Aorta (tissue), 5 donors: ENCODE data around the gene POLDIP2. TPM values are rescaled to one million over a fixed set of nuclear protein-coding genes. Genes with fewer than 3 reads are reported as not detected.

ENCODE experiments used
- ATAC-seq: fragments of 200-7000 bp; cut with Tn5 transposase; one replicate; pipeline ENCODE4 v1.9.1; 2022; ENCODE audit warnings: moderate library complexity; ENCODE audit not compliant: low FRiP score
- DNase-seq, 2 donors: peaks; one replicate each; pipeline ENCODE4 v3.0.0-alpha.2; 2020
- H3K27ac ChIP-seq, 2 donors: one replicate each; pipeline ENCODE4 v1.5.1; 2013; ENCODE audit warnings: low read length in 2 of 2, mild to moderate bottlenecking in 2 of 2, moderate library complexity in 2 of 2, control low read depth in 1 of 2, inconsistent platforms in 1 of 2, low read depth in 1 of 2
- H3K27me3 ChIP-seq, 2 donors: one replicate each; pipeline ENCODE4 v1.6.1; 2013; ENCODE audit warnings: control low read depth in 1 of 2, low read length in 1 of 2, mild to moderate bottlenecking in 1 of 2, moderate library complexity in 1 of 2; ENCODE audit not compliant: insufficient read depth in 2 of 2, control insufficient read depth in 1 of 2
- H3K36me3 ChIP-seq, 2 donors: one replicate each; pipeline ENCODE4 v1.6.1; 2013; ENCODE audit warnings: control low read depth in 1 of 2, low read length in 1 of 2, mild to moderate bottlenecking in 1 of 2; ENCODE audit not compliant: insufficient read depth in 2 of 2, control insufficient read depth in 1 of 2
- H3K4me1 ChIP-seq, 2 donors: one replicate each; pipeline ENCODE4 v1.6.1; 2013; ENCODE audit warnings: low read length in 2 of 2, control low read depth in 1 of 2, mild to moderate bottlenecking in 1 of 2, moderate library complexity in 1 of 2; ENCODE audit not compliant: insufficient read depth in 2 of 2, control insufficient read depth in 1 of 2
- H3K4me3 ChIP-seq, 2 donors: one replicate each; pipeline ENCODE4 v1.5.1; 2013; ENCODE audit warnings: low read length in 2 of 2, control low read depth in 1 of 2, mild to moderate bottlenecking in 1 of 2
- H3K9me3 ChIP-seq: one replicate; pipeline ENCODE4 v1.6.1; 2013; ENCODE audit warnings: mild to moderate bottlenecking, low read length; ENCODE audit not compliant: control insufficient read depth
- WGBS, 2 donors: extraction: QIAGEN DNeasy Blood & Tissue Kit; methylation state at CpG; one replicate each; pipeline ENCODE4 v1.1.7; 2013; 5-methylcytosine and 5-hydroxymethylcytosine counted together
- intact Hi-C, 2 donors: fragments of 100-400 bp; cut with DNase I; formaldehyde crosslinking; loops; one replicate each; pipeline versions ENCODE4 v1.14.2 to v1.15.0; 2022
- polyA plus RNA-seq, 2 donors: library from polyadenylated mRNA; stranded (reverse); fragments of 200-250 nt; gene quantifications; one replicate each; pipeline ENCODE4 v1.2.3, GENCODE V29; 2013
- total RNA-seq, 2 donors: library from RNA; stranded (reverse); fragmentation: NEBNext Ultra II Directional; extraction: Animal tissue kit (Norgen Biotek cat#: 25700); gene quantifications; one replicate each; pipeline ENCODE4 v1.2.1, GENCODE V29; 2021
- donor health status: healthy with polysubstance abuse.
- donor health status: Bipolar disorder and iron deficiency.
- donor health status: DM: no; HTN: no; CAD: no.
- donor health status: DM: no; HTN: no; CAD: no.
- donor health status: DM: yes; HTN: yes; CAD: no.

Gene POLDIP2
- total and polyA plus RNA-seq, 4 donors, result 36.6 to 42.5 (median 40.8) TPM

- DNase-seq, result no peak
- peak overlapping the region; percentile 73 to 91 for H3K27ac ChIP-seq
Measured at GRCh38 chr17:28345419-28346198, 11.7 kb downstream of the POLDIP2 start.

DNA sequence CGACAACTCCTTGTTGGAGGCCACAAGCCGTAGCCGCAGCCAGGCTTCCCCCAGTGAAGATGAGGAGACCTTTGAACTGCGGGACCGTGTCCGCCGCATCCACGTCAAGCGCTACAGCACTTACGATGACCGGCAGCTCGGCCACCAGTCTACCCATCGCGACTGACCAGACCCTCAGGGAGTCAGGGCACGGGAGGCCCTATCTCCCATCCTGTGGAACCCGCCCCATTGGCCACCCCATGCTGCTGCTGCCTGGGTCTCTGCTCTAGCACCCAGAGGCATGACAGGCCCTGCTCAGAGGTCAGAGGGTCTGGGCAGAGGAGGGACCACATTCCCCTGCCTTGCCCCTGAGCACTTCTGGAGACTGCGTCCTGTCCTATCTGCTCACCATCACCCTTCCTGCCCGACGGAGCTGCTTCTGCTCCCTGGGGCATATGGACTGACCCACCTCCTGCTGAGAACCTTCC is 12.9 kb downstream of the POLDIP2 start:
- intact Hi-C loops, result no loop called here
- Histone ChIP-seq H3K27me3 (no peaks in the 10 kb centered on the region), H3K4me1 (peaks cover 3 to 4% of the 10 kb centered on the region in 2 donors), H3K4me3 (no peak overlapping the region), H3K9me3 (no peaks in the 10 kb centered on the region), H3K36me3 (peaks cover 0 to 14% of the 10 kb centered on the region in 2 donors), H3K27ac (peak overlapping the region in 1 of 2 donors; percentile 9)
- no peak for ATAC-seq
- DNase-seq, result no peak
- 90 to 91% methylated on average over 19 of the region's 19 CpGs for WGBS, 2 donors

More at GRCh38 chr17:28345419-28346198, 11.7 kb downstream of the POLDIP2 start:
- H3K4me1 ChIP-seq, result peaks cover 3 to 4% of the 10 kb centered on the region in 2 donors
- no peak overlapping the region for H3K4me3 ChIP-seq
- H3K27me3 ChIP-seq, result no peaks in the 10 kb centered on the region
- H3K9me3 ChIP-seq, result no peaks in the 10 kb centered on the region
- peaks cover 6 to 14% of the 10 kb centered on the region in 2 donors for H3K36me3 ChIP-seq
- WGBS, 2 donors, result 6 to 13% methylated on average over 13 of the region's 13 CpGs
- intact Hi-C loops, result no loop called here
- no peak for ATAC-seq

DNA sequence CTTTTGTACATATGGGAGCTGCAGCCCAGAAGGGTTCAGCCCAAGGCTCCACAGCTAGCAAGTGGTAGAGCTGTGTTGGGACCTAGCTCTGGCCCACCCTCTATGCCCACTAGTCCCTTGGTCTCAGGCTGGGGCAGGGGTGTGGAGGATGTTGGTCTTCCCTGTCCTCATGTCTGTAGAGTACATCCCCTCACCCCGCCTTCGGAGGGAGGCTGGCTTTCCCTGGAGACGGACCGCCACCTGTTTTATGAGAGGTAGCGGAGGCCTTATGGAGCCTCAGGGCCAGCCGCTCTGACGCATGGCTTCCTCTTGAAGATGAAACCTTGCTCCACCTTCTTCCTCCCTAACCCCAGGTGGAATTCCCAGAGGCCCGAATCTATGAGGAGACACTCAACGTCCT is 13.3 kb downstream of the POLDIP2 start:
- ATAC-seq (no peak), DNase-seq (no peak)
- H3K9me3 ChIP-seq, result no peaks in the 10 kb centered on the region
- peaks cover 3 to 4% of the 10 kb centered on the region in 2 donors for H3K4me1 ChIP-seq
- WGBS, 2 donors, result 92% methylated on average over 9 of the region's 9 CpGs
- H3K27me3 ChIP-seq, result no peaks in the 10 kb centered on the region
- H3K36me3 ChIP-seq, result peaks cover 0 to 14% of the 10 kb centered on the region in 2 donors
- H3K27ac ChIP-seq, result no peak overlapping the region
- H3K4me3 ChIP-seq, result no peak overlapping the region
- intact Hi-C loops, result no loop called here

DNA sequence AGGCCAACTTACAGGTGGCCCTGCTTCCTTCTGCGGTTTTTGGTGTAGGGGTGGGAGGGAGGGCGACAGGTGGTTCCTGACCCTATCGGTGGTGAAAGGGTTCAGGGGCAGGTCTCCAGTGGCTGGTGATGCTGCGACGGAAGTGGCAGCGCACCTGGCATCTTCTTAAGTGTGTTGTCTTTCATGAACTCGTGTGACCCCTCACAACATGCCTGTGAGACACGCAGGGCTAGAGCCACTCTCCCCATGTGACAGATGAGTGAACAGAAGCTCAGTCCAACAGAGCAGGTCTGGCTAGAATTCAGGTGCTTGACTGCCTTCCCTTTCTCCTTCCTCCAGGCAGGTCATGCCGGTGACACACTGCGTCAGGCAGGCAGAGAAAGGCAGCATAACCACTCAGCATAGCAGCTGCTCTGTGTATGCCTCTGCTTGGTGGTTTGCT is 13.8 kb downstream of the POLDIP2 start:
- peaks cover 3 to 4% of the 10 kb centered on the region in 2 donors for H3K4me1 ChIP-seq
- peaks cover 0 to 14% of the 10 kb centered on the region in 2 donors for H3K36me3 ChIP-seq
- 86 to 87% methylated on average over 10 of the region's 10 CpGs for WGBS, 2 donors
- no peaks in the 10 kb centered on the region for H3K9me3 ChIP-seq
- H3K27ac ChIP-seq, result no peak overlapping the region
- no peaks in the 10 kb centered on the region for H3K27me3 ChIP-seq
- intact Hi-C loops, result no loop called here
- no peak for ATAC-seq
- H3K4me3 ChIP-seq, result no peak overlapping the region
- DNase-seq, result no peak

GRCh38 chr17:28342313-28342712 is 15.0 kb downstream of the POLDIP2 start:
- Histone ChIP-seq H3K27me3 (no peaks in the 10 kb centered on the region), H3K36me3 (peaks cover 0 to 14% of the 10 kb centered on the region in 2 donors), H3K4me3 (no peak overlapping the region), H3K27ac (no peak overlapping the region), H3K4me1 (peaks cover 3 to 4% of the 10 kb centered on the region in 2 donors), H3K9me3 (no peaks in the 10 kb centered on the region)
- ATAC-seq (no peak), DNase-seq (no peak)
- 87 to 89% methylated on average over 14 of the region's 14 CpGs for WGBS, 2 donors
- intact Hi-C loops, result no loop called here

DNA sequence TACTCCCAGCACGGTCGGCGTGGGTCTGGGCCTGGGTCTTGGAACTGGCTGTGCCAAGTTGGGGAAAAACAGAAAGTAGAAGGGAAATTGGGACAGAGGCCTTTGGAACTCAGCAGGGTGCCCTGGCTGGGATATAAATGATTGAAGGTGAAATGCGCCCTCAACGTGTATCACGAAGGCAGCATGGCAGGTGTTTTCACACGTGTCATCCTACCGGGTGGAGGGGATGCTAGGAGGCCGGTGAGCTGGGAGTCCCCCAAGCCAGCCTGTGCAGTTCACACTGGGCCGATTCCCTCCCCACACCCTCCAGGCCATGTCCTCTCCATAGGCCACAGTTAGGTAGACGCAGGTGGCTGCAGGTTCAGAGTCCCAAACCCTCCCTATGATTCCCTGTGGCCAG is 15.8 kb downstream of the POLDIP2 start:
- ATAC-seq, result no peak
- no peak for DNase-seq
- H3K4me3 ChIP-seq, result no peak overlapping the region
- H3K4me1 ChIP-seq, result peaks cover 3 to 10% of the 10 kb centered on the region in 2 donors
- no peaks in the 10 kb centered on the region for H3K9me3 ChIP-seq
- peaks cover 0 to 14% of the 10 kb centered on the region in 2 donors for H3K36me3 ChIP-seq
- no peaks in the 10 kb centered on the region for H3K27me3 ChIP-seq
- H3K27ac ChIP-seq, result no peak overlapping the region
- intact Hi-C loops, result no loop called here
- WGBS, 2 donors, result 87 to 93% methylated on average over 11 of the region's 11 CpGs

GRCh38 chr17:28340374-28340773 is 17.0 kb downstream of the POLDIP2 start:
- no peaks in the 10 kb centered on the region for H3K27me3 ChIP-seq
- intact Hi-C loops, result no loop called here
- no peak overlapping the region for H3K27ac ChIP-seq
- 90 to 93% methylated on average over 6 of the region's 6 CpGs for WGBS, 2 donors
- ATAC-seq (no peak), DNase-seq (no peak)
- H3K9me3 ChIP-seq, result no peaks in the 10 kb centered on the region
- H3K4me1 ChIP-seq, result peaks cover under 1 to 6% of the 10 kb centered on the region in 2 donors
- no peak overlapping the region for H3K4me3 ChIP-seq
- peaks cover 0 to 14% of the 10 kb centered on the region in 2 donors for H3K36me3 ChIP-seq

DNA sequence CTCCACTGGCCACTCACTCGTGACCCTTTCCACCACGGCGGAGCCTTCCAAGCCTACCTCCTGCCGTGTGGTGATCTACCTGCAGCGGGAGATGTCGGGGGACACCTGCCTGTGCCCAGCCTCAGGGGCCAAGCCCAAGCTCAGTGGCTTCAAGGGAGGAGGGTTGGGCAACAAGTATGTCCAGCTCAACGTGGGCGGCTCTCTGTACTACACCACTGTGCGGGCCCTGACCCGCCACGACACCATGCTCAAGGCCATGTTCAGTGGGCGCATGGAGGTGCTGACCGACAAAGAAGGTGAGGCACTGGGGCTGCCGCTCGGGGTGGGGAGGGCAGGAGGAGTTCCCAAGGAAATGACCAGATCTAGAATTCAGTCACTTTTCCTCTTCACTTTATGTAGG is 17.9 kb downstream of the POLDIP2 start:
- H3K4me3 ChIP-seq, result no peak overlapping the region
- peaks cover 0 to 6% of the 10 kb centered on the region in 2 donors for H3K4me1 ChIP-seq
- H3K9me3 ChIP-seq, result no peaks in the 10 kb centered on the region
- intact Hi-C loops, result loop anchor here (5.0 to 10.0 kb wide), 3 partner anchors 295 to 615 kb away; partner anchors contain the start of genes PHF12 (in 2 of the 2) and NLK (in 1 of the 2)
- H3K36me3 ChIP-seq, result peaks cover 0 to 11% of the 10 kb centered on the region in 2 donors
- no peak overlapping the region for H3K27ac ChIP-seq
- H3K27me3 ChIP-seq, result no peaks in the 10 kb centered on the region
- DNase-seq (no peak), ATAC-seq (no peak)
- WGBS, 2 donors, result 90 to 91% methylated on average over 15 of the region's 15 CpGs
